ENCODE measurements around the gene IFFO2. TPM values are rescaled to one million over a fixed set of nuclear protein-coding genes. Genes with fewer than 3 reads are reported as not detected.

The IFFO2 gene
- 10 to 100 TPM; 23.5 to 44.2 TPM for total RNA-seq

DNA sequence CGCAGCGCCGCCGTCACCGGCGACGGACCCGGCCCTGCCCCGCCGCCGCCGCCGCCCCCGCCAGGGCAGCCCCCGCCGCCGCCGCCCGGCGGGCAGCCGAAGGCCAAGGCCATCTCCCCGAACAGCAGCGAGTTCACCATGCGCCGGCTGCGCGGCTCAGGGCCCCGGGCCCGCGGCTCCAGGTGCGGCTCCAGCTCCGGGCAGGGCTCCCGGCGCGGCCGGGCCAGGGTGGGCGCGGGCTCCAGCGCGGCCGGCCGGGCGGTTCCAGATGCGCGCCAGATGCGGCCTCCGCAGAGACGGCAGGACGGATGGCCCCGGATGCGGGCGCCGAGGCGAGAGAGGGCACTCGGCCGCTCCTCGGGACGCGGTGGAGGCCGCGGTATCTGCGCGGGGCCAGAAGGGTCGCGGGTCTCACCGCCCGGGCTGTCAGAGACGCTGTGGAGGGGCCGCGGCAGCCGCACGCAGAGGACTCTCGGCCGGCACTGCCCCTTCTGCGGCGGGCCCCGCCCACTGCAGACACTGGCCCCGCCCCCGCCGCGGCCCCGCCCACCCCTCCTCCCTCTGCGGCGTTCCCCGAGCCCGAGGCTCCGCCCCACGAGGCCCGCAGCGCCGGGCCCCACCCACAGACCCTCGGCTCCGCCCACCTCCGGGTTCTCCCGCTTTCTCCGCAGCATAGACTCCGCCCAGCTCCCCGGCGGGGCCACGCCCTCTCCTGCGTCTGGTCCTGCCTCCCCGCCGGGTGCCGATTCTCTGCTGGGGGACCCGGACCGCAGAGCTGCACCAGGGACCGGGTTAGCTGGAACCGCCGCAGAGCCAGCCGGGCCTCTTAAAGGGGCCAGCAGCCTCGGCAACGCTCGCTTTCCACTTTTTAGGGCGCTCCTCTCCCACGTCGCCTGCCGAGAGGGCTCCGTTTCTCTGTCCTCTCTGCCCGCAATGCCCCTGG is at the start of gene IFFO2:
TSS of gene IFFO2 (minus strand) at position 484 of the 943 bp plus-strand sequence. CDS start at position 140, 344 bp downstream.
- peak within 1 kb of the TSS; percentile 92 for H3K4me3 Mint-ChIP-seq
- H3K36me3 Mint-ChIP-seq: peaks cover 5% of the 10 kb centered on the region
- H3K27me3 Mint-ChIP-seq: peaks cover 0 to 7% of the 10 kb centered on the region in 2 donors
- peak; percentile 90 to 92 for ATAC-seq
- H3K9me3 Mint-ChIP-seq: no peaks in the 10 kb centered on the region
- peaks cover 45 to 50% of the 10 kb centered on the region in 2 donors for H3K4me1 Mint-ChIP-seq (ENCODE audit: low read depth in 2 of 2)
- peak; percentile 97 for DNase-seq (ENCODE audit: low spot score)
- peak within 1 kb of the TSS; percentile 37 to 42 for H3K27ac Mint-ChIP-seq

DNA sequence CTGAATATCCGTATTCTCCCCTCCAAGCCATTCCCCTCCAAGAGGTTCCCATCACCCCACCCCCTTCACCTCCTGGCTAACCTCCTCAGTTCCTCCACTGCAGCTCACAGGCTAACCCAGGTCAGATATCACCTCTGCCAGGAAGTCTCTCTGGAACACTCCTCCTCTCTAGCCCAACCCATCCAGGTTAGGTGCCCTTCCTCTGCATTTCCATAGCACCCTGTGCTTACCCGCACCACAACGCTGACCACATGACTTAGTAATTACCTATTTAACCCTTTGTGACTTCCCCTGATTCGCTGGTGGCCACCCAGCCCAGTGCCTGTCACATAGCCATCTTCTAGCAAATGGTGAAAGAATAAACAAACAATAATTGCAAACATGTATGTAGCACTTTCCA is 49.5 kb upstream of the IFFO2 start:
- DNase-seq (ENCODE audit: low spot score) (no peak), ATAC-seq (no peak)
- Mint-ChIP-seq H3K9me3 (peaks cover 4% of the 10 kb centered on the region), H3K4me3 (no peak overlapping the region), H3K4me1 (ENCODE audit: low read depth in 2 of 2) (peaks cover 13% of the 10 kb centered on the region in 2 donors), H3K27me3 (peaks cover 30 to 38% of the 10 kb centered on the region in 2 donors), H3K27ac (no peak overlapping the region), H3K36me3 (peaks cover 12% of the 10 kb centered on the region)

DNA sequence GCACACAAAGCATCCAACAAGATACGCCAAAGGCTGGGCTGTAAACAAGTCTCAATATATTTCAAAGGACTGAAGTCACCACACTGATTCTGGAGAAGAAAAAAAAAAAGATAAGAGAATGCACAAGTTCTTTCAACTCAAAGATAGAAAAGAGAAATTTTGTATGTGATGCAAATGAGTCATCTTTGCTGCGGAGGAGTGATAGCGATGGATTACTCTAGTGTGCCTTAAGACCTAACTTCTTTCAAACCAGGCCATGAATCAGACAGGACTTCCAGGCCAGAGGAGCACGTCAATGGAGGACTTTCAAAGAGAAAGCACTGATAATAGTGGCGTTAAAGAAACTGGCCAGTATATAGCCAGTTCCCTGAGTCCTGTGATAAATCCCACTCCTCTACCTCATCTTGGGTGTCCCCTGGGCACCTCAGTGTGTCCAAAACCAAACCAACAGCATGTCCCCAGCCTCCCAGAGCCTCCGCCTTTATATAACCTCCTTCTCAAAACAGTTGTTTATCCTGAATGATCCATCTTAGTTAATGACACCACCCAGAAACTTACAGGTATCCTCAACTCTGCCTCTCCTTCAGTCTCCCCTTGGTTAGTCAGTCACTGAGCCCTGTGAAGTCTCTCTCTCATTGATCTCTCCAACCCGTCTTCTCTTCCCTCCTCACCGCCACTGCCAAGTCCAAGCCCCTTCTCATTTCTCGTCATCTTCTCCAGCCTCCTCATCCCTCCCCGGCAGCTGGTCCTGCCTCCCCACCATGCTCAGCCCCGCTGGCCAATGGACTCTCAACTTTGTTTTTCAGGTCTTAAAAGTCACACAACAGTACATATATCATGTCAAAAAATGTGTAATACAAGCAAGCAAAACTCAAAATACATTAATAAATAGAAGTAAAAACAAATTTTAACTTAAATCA is 47.2 kb upstream of the IFFO2 start:
- H3K36me3 Mint-ChIP-seq: peaks cover 28% of the 10 kb centered on the region
- peaks cover 26 to 50% of the 10 kb centered on the region in 2 donors for H3K27me3 Mint-ChIP-seq
- H3K4me3 Mint-ChIP-seq: no peak overlapping the region
- DNase-seq (ENCODE audit: low spot score) (no peak), ATAC-seq (no peak)
- H3K27ac Mint-ChIP-seq: no peak overlapping the region
- peaks cover 0 to 3% of the 10 kb centered on the region in 2 donors for H3K4me1 Mint-ChIP-seq (ENCODE audit: low read depth in 2 of 2)
- H3K9me3 Mint-ChIP-seq: peaks cover 8% of the 10 kb centered on the region

DNA sequence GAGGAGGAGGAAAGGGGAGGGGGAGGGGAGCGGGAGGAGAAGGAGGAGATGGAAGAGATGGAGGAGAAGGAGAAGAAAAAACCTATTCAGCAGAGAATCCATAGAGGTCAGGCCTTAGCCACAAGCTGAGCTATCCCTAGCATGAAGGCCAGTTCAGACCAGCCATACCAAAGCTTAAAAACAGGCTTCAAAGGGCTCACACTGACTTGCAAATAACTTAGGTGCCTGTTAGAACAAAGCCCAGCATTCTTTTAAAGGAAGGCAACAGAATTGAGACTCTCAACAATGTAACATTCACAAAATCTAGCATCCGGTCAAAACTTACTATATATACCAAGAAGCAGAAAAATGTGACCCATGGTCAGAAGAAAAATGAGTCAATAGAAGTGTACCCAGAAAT is 43.6 kb upstream of the IFFO2 start:
- H3K27me3 Mint-ChIP-seq: peaks cover 16 to 32% of the 10 kb centered on the region in 2 donors
- peaks cover 11 to 16% of the 10 kb centered on the region in 2 donors for H3K4me1 Mint-ChIP-seq (ENCODE audit: low read depth in 2 of 2)
- no peak for ATAC-seq
- DNase-seq (ENCODE audit: low spot score): no peak
- H3K36me3 Mint-ChIP-seq: peaks cover 28% of the 10 kb centered on the region
- no peak overlapping the region for H3K27ac Mint-ChIP-seq
- peaks cover 8% of the 10 kb centered on the region for H3K9me3 Mint-ChIP-seq
- no peak overlapping the region for H3K4me3 Mint-ChIP-seq

DNA sequence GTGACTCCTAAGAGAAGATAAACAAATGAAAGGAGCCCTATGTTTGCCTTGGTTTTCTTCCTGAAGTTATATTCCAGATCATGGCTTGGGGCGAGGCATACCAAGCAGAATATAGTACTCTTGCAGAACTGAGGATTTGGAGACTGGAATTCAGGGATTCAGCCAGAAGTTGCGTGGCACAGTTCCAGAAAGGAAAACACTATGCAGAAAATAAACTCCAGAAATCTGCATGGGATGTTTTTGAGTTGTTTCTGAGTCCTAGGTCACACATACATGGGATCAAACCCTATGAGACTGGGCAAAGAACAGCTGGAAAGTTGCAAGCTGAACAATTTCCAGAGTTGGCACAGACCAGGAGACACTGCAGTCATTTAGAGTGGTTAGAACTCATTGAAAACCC is 42.9 kb upstream of the IFFO2 start:
- peaks cover 11 to 16% of the 10 kb centered on the region in 2 donors for H3K4me1 Mint-ChIP-seq (ENCODE audit: low read depth in 2 of 2)
- H3K4me3 Mint-ChIP-seq: no peak overlapping the region
- ATAC-seq (no peak), DNase-seq (ENCODE audit: low spot score) (no peak)
- peaks cover 8% of the 10 kb centered on the region for H3K9me3 Mint-ChIP-seq
- H3K27ac Mint-ChIP-seq: no peak overlapping the region
- peaks cover 16 to 32% of the 10 kb centered on the region in 2 donors for H3K27me3 Mint-ChIP-seq
- H3K36me3 Mint-ChIP-seq: peaks cover 28% of the 10 kb centered on the region

DNA sequence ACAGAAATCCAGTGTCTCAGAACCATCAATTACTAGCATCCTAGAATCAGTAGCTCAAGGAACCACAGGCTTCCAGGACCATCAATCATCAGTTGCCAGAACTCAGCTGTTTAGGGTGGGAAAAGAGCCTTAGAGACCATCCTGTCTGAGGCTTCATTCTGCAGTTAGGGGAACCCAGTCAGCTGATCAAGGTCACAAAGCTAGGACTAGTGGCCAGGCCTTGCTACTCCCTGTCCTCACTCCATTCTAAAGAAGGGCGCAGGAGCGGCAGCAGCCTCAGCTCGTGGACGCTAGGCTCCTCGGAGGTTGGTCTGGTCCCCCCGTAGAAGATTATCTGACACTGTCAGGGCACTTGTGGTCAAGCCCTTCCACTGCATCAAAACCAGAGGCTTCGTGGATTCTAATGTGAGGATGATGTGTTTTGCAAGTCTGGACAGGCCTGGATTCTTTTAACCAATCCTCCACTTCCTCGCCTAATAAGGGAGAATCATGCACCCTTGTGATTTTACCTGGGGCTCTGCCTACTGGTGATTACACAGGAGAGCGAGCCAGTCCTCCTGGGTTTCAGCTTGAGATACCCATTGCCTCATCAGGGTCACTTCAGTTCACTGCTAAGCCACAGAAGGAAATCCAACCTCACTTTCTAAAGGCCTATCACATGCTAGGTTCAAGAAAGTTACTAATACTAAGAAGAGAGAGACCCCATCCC is 41.7 kb upstream of the IFFO2 start:
- H3K4me3 Mint-ChIP-seq: no peak overlapping the region
- no peak for DNase-seq (ENCODE audit: low spot score)
- H3K9me3 Mint-ChIP-seq: peaks cover 8% of the 10 kb centered on the region
- peaks cover 28% of the 10 kb centered on the region for H3K36me3 Mint-ChIP-seq
- H3K4me1 Mint-ChIP-seq (ENCODE audit: low read depth in 2 of 2): peaks cover 11 to 16% of the 10 kb centered on the region in 2 donors
- H3K27me3 Mint-ChIP-seq: peaks cover 13 to 22% of the 10 kb centered on the region in 2 donors
- H3K27ac Mint-ChIP-seq: no peak overlapping the region
- ATAC-seq: no peak

DNA sequence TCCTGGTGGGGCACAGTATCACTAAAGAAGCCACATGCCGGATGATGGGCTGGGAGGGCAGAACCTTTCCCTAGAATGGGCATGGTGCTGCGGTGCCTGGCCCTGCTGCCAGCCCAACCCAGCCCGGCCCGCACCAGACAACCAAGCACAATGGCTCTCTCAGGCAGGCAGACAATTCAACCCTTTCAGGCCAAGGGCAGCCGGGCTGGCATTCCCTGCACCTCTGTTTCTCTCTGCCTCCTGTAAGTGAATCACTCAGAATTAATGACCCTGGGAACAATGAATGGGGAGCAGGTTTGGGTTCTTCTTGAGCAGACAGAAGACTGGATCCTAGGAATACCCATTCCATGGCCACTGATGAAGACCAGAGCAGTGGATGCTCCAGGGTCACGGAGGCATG is 41.0 kb upstream of the IFFO2 start:
- no peak for ATAC-seq
- peaks cover 11 to 16% of the 10 kb centered on the region in 2 donors for H3K4me1 Mint-ChIP-seq (ENCODE audit: low read depth in 2 of 2)

DNA sequence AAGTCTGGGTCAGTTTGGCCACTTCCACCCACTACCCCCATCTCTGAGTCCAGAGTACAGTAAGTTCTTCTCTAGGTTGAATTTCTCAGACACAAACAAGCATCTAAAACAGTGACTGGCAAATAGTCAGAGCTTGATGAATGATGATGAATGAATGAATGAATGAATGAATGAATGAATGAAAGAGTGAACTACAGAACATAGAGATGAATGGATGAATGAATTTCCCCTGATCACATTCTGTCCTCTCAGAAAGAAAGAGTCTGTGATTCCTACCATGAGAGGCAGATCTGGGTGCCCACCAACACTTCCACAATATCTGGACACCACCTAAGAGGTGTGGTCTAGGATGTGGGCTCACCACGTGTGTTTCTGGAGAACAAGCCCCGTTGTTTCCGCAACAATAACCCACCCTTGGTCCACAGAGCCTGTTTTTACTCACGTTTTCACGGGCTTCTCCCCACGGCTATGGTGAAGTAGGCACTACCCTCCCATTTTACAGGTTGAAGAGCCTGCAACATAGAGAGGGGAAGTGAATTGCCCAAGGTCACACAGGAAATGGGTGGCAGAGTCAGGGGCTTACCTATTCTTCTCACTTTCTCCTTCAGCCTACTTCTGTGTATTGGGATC is 40.2 kb upstream of the IFFO2 start:
- Mint-ChIP-seq H3K27me3 (peaks cover 11 to 26% of the 10 kb centered on the region in 2 donors), H3K4me3 (no peak overlapping the region), H3K4me1 (ENCODE audit: low read depth in 2 of 2) (peaks cover 11 to 12% of the 10 kb centered on the region in 2 donors), H3K9me3 (peaks cover 4% of the 10 kb centered on the region), H3K27ac (no peak overlapping the region), H3K36me3 (peaks cover 22% of the 10 kb centered on the region)
- DNase-seq (ENCODE audit: low spot score) (no peak), ATAC-seq (peak; percentile 51 to 52)

More for the DNA sequence above, 41.0 kb upstream of the IFFO2 start:
- H3K27me3 Mint-ChIP-seq: peaks cover 14 to 25% of the 10 kb centered on the region in 2 donors
- DNase-seq (ENCODE audit: low spot score): no peak
- no peak overlapping the region for H3K4me3 Mint-ChIP-seq
- H3K9me3 Mint-ChIP-seq: peaks cover 8% of the 10 kb centered on the region
- peaks cover 28% of the 10 kb centered on the region for H3K36me3 Mint-ChIP-seq
- no peak overlapping the region for H3K27ac Mint-ChIP-seq

DNA sequence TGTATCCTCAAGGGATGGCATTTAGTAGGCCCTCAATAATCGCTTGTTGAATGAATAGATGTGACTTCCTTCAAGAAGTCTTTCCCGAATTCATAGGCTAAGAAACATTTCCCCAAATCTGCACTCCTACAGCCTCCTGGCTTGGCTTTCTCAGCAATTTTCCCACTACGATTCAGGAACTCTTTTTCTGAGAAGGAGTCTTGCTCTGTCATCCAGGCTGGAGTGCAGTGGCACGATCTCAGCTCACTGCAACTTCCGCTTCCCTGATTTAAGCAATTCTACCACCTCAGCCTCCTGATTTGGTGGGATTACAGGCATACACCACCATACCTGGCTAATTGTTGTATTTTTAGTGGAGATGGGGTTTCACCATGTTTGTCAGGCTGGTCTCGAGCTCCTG is 37.9 kb upstream of the IFFO2 start:
- H3K36me3 Mint-ChIP-seq: peaks cover under 1% of the 10 kb centered on the region
- DNase-seq (ENCODE audit: low spot score) (no peak), ATAC-seq (no peak)
- H3K4me1 Mint-ChIP-seq (ENCODE audit: low read depth in 2 of 2): peaks cover 11 to 12% of the 10 kb centered on the region in 2 donors
- H3K4me3 Mint-ChIP-seq: no peak overlapping the region
- H3K27me3 Mint-ChIP-seq: peaks cover 7 to 14% of the 10 kb centered on the region in 2 donors
- no peaks in the 10 kb centered on the region for H3K9me3 Mint-ChIP-seq
- no peak overlapping the region for H3K27ac Mint-ChIP-seq

DNA sequence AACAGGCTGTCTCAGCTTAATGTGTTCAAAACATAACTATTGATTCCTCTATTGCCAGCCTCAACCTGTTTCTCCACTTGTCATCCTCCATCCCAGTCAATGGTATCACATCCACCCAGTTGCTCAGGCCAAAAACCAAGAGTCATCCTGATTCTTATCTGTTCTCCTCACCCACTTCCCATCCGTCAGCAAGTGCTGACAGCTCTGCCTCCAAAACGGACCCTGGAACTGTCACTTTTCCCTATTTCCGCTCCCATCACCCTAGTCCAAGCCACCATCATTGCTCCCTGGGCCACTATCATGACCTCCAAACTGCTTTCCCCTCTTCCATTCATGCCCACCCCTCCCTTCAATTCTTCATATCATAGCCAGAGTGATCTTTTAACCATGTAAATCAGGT is 36.2 kb upstream of the IFFO2 start:
- Mint-ChIP-seq H3K27ac (no peak overlapping the region), H3K27me3 (peaks cover 11 to 17% of the 10 kb centered on the region in 2 donors), H3K36me3 (no peaks in the 10 kb centered on the region), H3K4me1 (ENCODE audit: low read depth in 2 of 2) (peaks cover 11 to 12% of the 10 kb centered on the region in 2 donors), H3K9me3 (no peaks in the 10 kb centered on the region), H3K4me3 (no peak overlapping the region)
- DNase-seq (ENCODE audit: low spot score) (no peak), ATAC-seq (no peak)

DNA sequence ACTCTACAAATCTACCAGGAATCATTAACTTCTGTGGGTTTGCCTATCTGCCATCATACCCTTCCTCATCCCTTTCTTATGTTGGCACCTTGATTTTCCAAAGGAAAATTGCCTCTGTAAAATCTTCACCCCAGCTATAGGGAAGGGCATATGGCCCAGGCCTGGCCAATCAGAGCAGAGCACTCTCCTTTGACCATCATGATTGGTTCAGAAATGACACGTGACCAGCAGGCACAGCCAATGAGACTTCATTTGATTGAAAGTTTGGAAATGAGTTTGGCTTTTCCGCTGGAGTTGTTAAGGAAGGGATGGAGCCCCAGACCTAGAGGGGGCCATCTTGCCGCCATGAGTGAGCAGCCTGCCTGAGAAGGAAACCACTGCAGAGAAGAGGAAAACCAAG is 35.1 kb upstream of the IFFO2 start:
- H3K36me3 Mint-ChIP-seq: no peaks in the 10 kb centered on the region
- DNase-seq (ENCODE audit: low spot score): no peak
- peaks cover 16 to 23% of the 10 kb centered on the region in 2 donors for H3K27me3 Mint-ChIP-seq
- no peaks in the 10 kb centered on the region for H3K9me3 Mint-ChIP-seq
- H3K4me3 Mint-ChIP-seq: no peak overlapping the region
- ATAC-seq: no peak
- H3K4me1 Mint-ChIP-seq (ENCODE audit: low read depth in 2 of 2): peaks cover 4 to 5% of the 10 kb centered on the region in 2 donors
- no peak overlapping the region for H3K27ac Mint-ChIP-seq

DNA sequence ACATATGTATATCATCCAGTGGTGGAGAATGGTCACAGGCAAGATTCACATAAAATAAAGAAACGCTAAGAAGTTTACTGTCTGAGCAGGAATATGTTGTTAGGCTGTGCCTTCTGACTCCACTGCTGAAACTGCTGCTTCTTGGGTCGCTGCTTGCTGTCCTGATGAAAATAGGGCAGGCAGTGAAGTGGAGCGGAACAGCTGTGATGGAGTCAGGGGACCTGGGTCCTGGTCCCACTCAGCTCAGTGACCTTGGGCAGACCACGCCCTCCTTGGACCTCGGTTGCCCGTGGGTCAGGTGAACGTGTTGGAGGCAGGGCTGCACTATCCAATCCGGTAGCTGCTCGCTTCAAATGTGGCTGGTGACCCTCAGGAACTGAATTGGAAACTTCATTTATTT is 33.4 kb upstream of the IFFO2 start:
- H3K9me3 Mint-ChIP-seq: no peaks in the 10 kb centered on the region
- peaks cover 16 to 24% of the 10 kb centered on the region in 2 donors for H3K27me3 Mint-ChIP-seq
- DNase-seq (ENCODE audit: low spot score) (no peak), ATAC-seq (no peak)
- H3K4me1 Mint-ChIP-seq (ENCODE audit: low read depth in 2 of 2): no peaks in the 10 kb centered on the region
- H3K27ac Mint-ChIP-seq: no peak overlapping the region
- no peaks in the 10 kb centered on the region for H3K36me3 Mint-ChIP-seq
- no peak overlapping the region for H3K4me3 Mint-ChIP-seq
